IMR-90 (cell line): ENCODE measurements around the gene TTYH3.

ENCODE experiments used
- CEBPB ChIP-seq: IDR thresholded peaks from 2 replicates; pipeline ENCODE4 v1.6.1; 2012; ENCODE audit warnings: low read depth, low read length, improper control_type of control experiment
- FOS ChIP-seq: fragments of 150-350 bp; IDR thresholded peaks from 2 replicates; pipeline ENCODE4 v1.6.1; 2016; ENCODE audit warnings: low read depth, low read length
- MAFK ChIP-seq: IDR thresholded peaks from 2 replicates; pipeline ENCODE4 v1.6.1; 2012; ENCODE audit warnings: low read depth, low read length, improper control_type of control experiment
- MAZ ChIP-seq: IDR thresholded peaks from 2 replicates; pipeline ENCODE4 v1.6.1; 2012; ENCODE audit warnings: low read depth, mild to moderate bottlenecking, low read length, improper control_type of control experiment, moderate library complexity, borderline replicate concordance
- MXI1 ChIP-seq: IDR thresholded peaks from 2 replicates; pipeline ENCODE4 v1.6.1; 2012; ENCODE audit warnings: low read depth, mild to moderate bottlenecking, low read length, moderate library complexity, borderline replicate concordance
- POLR2A ChIP-seq: IDR thresholded peaks from 2 replicates; pipeline ENCODE4 v1.6.1; 2012; ENCODE audit warnings: mild to moderate bottlenecking, low read depth, low read length
- RCOR1 ChIP-seq: IDR thresholded peaks from 2 replicates; pipeline ENCODE4 v1.6.1; 2012; ENCODE audit warnings: mild to moderate bottlenecking, low read length, improper control_type of control experiment; ENCODE audit not compliant: insufficient replicate concordance
- RFX5 ChIP-seq: IDR thresholded peaks from 2 replicates; pipeline ENCODE4 v1.8.0; 2012; ENCODE audit warnings: low read depth, mild to moderate bottlenecking, low read length, moderate library complexity
- SMC3 ChIP-seq: fragments of 150-350 bp; IDR thresholded peaks from 2 replicates; pipeline ENCODE4 v1.6.1; 2016; ENCODE audit warnings: low read depth, mild to moderate bottlenecking, antibody characterized with exemption, low read length, moderate library complexity
- TF ChIP-seq, protein P1 (sequence below): conservative IDR thresholded peaks from 2 replicates; pipeline ENCODE4 v1.5.1; 2012; ENCODE audit warnings: mild to moderate bottlenecking, low read depth, low read length, improper control_type of control experiment
- TF ChIP-seq, protein P2 (sequence below): fragments of 150-350 bp; IDR thresholded peaks from 2 replicates; pipeline ENCODE4 v1.6.1; 2017; ENCODE audit warnings: mild to moderate bottlenecking, antibody characterized with exemption, low read length, low read depth

DNA sequence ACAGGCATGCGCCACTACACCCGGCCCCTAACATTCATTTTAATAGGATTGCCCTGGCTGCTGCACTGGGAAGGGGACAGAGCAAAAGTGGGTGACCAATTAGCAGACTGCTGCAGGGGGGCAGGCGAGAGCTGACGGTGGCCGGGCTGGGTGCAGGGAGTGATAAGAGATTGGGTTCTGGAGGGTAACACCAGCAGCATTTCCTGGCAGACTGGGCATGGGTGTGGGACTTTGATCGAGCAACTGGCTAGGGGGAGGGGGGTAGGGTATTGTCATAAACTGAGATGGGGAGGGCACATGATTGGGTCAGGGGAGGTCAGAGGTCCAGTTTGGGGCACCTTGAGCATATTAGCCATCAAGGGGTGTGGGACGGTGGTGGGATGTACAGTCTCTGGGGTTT lies 36.1 kb downstream of the TTYH3 start:
- TF ChIP-seq FOS (no peak), RCOR1 (no peak), MAFK (no peak), SMC3 (no peak), POLR2A (no peak), RFX5 (no peak), CEBPB (no peak), MXI1 (no peak), MAZ (no peak)
- TF ChIP-seq, protein P1, sequence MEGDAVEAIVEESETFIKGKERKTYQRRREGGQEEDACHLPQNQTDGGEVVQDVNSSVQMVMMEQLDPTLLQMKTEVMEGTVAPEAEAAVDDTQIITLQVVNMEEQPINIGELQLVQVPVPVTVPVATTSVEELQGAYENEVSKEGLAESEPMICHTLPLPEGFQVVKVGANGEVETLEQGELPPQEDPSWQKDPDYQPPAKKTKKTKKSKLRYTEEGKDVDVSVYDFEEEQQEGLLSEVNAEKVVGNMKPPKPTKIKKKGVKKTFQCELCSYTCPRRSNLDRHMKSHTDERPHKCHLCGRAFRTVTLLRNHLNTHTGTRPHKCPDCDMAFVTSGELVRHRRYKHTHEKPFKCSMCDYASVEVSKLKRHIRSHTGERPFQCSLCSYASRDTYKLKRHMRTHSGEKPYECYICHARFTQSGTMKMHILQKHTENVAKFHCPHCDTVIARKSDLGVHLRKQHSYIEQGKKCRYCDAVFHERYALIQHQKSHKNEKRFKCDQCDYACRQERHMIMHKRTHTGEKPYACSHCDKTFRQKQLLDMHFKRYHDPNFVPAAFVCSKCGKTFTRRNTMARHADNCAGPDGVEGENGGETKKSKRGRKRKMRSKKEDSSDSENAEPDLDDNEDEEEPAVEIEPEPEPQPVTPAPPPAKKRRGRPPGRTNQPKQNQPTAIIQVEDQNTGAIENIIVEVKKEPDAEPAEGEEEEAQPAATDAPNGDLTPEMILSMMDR = no peak
- TF ChIP-seq, protein P2, sequence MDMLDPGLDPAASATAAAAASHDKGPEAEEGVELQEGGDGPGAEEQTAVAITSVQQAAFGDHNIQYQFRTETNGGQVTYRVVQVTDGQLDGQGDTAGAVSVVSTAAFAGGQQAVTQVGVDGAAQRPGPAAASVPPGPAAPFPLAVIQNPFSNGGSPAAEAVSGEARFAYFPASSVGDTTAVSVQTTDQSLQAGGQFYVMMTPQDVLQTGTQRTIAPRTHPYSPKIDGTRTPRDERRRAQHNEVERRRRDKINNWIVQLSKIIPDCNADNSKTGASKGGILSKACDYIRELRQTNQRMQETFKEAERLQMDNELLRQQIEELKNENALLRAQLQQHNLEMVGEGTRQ = no peak
